CD4-positive, alpha-beta T cell treated with Interleukin-15 for 4 hours (primary cell): ENCODE data around the gene SOX6.

Experiments used
- DNase-seq: peaks from one replicate; pipeline ENCODE4 v3.0.0-alpha.2; 2020; ENCODE audit warnings: low spot score

Gene SOX6

DNA sequence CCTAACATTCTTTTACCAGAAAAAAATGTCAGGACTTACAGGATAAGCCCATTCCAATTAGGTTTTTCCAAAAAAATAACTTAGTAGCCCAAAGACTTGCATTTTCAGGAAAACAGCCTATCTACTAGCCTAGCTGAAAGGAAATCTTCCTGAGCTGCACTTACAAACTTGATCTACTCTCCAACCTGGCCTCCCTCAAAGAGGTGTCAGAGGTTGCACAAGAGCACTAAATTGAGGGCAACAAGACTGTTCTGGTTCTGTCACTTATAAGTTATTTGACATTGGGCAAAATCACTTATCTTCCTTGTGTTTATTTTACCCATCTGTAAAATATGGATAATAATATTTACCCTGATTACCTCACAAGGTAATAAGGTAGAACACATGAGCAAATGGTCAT is 7.9 kb upstream of the SOX6 start:
- DNase-seq: no peak

DNA sequence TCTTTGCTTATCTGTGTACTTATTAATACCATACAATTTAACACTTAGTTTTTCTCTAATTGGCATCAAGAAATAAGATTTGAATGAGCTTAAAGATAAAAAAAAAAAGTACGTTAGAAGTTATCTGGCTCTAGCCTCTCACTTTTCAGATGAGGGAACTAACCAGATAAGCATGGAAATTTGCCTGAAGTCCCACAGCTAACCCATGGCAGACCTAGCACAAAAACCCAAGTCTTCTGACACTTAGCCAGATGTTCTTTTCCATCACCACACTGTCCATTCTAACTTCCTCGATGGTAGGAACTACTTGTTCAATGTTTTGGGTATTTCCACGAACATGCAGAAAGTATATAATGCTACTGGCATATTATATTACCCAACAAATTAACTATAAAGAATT is 7.4 kb upstream of the SOX6 start:
- no peak for DNase-seq

GRCh38 chr11:16361108-16361865 is 4.9 kb upstream of the SOX6 start:
- DNase-seq: no peak

DNA sequence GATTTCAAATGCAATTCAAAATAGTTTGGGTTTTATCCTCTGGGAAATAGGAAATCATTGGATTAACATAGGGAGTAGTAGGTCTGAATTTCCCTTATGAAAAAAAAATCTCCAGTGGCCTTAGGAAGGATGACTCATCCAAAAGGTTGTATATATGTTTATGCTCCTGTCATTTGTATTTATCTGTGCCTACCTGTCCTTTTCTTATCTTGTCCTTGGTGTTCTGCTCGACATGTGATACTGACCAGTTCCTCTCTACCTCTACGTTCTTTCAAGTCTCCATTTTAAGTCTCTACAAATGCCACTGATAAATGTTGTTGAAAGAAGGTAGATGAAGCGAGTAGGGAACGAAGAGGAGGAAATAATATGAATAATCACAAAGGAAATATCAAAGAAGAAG is 3.0 kb upstream of the SOX6 start:
- no peak for DNase-seq

DNA sequence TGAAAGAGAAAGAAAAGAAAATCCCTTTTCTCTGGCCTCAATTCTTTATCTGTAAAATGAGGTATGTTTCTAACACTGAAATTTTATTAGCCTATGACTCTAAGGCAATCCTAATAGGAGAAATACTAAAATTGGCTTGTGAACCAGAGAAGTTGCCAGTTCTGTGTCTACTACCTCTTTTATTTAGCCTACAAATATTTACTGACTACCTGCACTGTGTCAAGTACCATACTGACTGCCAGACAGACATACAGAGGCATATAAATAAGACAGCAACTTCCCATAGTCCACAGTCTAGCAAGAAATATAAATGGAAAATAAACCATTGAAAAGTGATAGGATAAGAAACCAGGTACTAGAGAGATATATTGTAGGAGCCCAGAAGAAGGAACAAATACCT is 2.4 kb upstream of the SOX6 start:
- DNase-seq: no peak

- no peak for DNase-seq
These were observed 1.4 kb upstream of the SOX6 start for GRCh38 chr11:16357775-16358174.

- no peak for DNase-seq
These were observed 531 bp upstream of the SOX6 start for GRCh38 chr11:16356761-16357393.

DNA sequence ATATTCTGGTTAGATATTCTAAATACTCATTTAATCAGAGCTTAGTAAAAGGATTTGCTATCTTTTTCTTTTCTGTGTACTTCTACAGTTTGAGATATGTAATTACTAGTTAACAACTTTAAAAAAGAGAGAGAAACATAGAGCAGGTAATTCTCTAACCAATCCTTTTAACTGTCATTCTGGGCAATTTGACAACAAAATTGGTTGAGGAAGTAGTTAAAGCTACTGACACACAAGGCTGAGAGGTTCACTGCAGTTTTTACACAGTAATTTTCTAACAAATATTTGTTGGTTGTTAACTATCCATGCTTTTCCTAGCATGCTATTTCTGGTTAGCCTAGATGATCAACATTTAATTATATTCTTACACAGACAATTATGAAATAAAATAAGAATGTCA is 3.6 kb downstream of the SOX6 start:
- no peak for DNase-seq

GRCh38 chr11:16350125-16350524 is 6.2 kb downstream of the SOX6 start:
- no peak for DNase-seq

DNA sequence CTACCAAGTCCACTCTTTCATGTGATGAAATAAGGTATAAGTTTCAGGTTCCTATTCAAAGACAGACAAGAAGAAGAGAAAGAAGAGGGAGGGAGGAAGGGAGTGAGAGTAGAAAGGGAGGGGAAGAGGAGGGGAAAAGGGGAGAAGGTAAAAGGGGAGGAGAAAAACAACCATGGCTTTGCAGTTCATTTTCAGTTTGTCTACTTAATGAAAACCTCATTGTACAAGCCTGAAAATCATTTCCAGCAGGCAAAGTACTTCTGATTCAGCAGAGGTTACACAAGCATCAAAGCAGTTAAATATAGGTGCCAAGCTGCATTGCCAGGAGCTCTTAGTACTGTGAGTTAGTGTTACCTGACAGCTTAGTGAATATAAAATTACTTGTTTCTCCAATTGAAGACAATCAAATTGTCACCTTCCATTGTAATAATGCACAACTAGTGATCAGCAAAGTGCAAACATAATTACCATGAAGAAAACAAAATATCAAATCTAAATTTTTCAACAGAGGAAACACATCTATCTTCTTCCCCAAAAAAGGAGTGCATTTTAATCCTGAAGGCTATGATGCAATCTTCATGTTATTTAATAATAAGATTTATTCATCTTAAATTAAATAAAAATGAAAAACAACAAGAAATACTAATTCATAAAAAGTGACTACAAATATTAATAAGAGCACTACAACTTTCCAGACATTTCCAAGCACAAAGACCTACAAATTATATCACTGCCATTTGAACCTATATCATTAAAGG is 8.2 kb downstream of the SOX6 start:
- no peak for DNase-seq

DNA sequence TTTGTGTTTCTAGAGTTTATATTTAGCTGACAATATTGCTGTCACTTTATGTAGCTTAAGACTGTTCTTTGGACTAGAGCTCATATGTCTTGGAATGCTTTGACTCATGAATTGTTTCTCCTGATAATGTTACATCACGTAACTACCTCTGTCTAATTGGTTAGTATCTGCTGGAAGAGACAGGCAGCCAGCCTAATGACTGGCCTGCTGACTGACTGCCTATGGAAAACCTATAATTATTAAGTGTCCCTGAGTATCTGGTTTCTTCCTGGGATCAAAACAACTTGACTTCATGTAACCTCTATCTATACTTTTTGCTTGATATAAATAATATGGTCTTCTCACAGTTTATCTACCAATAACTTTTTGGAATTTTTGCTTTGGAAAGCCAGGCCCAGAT is 9.4 kb downstream of the SOX6 start:
- no peak for DNase-seq

GRCh38 chr11:16341853-16342252 is 14.5 kb downstream of the SOX6 start:
- DNase-seq: no peak

DNA sequence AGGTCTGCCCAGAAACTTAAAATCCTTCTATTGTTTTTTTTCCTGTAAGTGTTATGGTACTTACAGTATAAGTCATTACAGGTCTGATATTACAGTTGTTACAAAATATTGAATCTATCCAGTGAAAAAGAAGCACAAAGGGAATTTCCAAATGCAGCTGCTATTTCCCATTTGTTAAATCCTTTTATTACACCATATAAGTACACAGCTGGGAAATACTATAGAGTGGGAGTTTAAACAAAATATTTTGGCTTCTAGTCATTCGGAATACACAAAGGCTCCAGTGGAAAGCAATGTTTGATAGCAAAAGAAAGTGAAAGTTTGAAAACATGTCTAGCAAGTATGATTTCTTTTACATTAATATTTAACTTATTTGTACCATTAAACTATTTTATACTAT is 18.0 kb downstream of the SOX6 start:
- DNase-seq: no peak

- DNase-seq: no peak
These were observed 18.7 kb downstream of the SOX6 start for GRCh38 chr11:16337421-16338213.

- no peak for DNase-seq
These were observed 19.6 kb downstream of the SOX6 start for GRCh38 chr11:16336721-16337120.

DNA sequence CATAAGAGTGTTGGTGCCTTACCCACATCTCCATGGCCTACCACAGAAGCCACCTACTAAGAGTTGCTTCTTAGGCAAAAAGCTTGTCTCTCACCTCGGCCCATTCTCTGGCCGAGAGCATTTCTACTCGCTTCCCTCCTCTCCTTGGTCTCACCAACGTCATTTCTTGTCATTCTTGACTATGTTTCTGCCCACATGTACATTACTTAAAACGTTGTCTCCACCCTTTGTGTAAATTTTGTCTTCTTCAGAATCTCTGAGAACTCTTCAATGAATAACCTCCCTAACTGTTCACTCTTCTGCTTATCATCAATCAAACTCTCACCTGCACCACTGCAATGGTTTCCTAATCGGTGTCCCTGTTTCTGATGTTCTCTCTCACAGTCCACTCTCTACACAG is 20.1 kb downstream of the SOX6 start:
- no peak for DNase-seq

DNA sequence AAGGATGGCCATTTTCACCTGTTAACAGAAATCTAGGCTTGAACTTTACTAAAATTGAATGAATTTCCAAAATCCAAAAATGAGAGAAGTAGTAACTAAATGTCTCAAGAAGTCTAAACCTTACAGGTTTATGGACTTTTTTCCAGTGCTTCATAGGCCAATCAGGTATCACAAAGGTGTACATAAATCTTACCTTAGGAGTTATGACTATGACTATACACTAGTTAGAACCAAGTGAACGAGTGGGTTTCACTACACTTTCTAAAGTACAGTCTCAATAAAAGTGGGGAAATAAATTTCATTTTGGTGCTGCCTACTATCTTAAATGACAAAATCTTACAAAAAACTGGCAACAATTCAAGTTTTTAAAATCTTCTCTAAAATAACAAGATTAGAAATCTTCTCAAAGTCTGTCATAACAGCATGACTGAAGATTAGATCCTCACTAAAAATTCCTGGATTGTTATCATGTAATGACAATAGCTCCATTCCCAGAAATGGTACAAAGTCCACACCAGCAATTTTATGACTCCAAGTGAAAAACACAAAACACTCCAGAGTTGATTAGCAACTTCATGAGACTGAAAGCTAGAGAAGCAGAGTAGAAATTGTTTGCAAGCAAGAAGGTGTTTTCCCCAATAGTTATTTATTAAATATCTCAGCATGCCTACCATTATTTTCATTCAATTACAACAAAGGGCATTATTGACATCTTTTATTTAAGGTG is 20.9 kb downstream of the SOX6 start:
- no peak for DNase-seq

DNA sequence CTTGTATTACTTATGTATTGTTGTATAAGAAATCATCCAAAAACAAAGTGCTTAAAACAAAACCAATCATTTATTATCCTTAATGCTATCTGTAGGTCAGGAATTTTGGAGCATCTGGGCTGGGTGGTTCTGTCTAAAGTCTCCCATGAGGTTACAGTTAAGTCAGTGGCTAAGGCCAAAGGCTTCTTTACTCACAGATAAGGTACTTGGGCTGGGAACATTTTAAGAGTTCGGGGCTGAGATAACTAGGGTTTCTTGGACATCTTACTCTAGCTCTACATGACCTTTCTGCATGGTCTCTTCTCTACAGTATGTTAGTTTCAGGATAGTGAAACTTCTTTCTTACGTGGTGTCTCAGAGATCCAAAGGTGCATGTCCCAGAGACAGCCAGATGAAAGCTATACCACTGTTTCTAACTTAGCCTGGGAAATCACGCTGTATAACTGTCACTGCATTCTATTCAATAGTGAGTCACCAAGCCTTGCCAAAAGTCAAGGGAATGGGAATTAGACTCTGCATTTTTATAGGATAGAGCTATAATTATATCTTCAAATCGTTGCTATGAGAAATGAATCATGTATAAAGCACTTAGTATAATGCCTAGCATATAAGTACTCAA is 29.6 kb downstream of the SOX6 start:
- no peak for DNase-seq

- DNase-seq: no peak
These were observed 34.2 kb downstream of the SOX6 start for GRCh38 chr11:16322190-16322589.

- DNase-seq: no peak
These were observed 35.2 kb downstream of the SOX6 start for GRCh38 chr11:16321148-16321547.

GRCh38 chr11:16318320-16318719 is 38.0 kb downstream of the SOX6 start:
- no peak for DNase-seq
